ENCODE results near the gene HOXB6.

GRCh38 chr17:48626245-48627117 is 21.7 kb upstream of the HOXB6 start, which contains the start of gene HOXB9:
- TF ChIP-seq CTCF (conservative IDR thresholded peaks at IDR 0.05 in 1 of 2, IDR thresholded peaks at IDR 0.05 in 1 of 2; ENCODE audit: extremely low read depth in 1 of 2, insufficient read depth in 1 of 2, low read depth in 1 of 2, low read length in 2 of 2) (no peak), EZH2 (IDR thresholded peaks at IDR 0.05; ENCODE audit: borderline replicate concordance, low read length) (peak; percentile 89)

Data from mammary epithelial cell (primary cell).